OCI-LY7 (cell line): ENCODE data around the gene ROM1.

Source experiments
- EZH2phosphoT487 ChIP-seq: fragments of 200-600 bp; sonication (generic); IDR thresholded peaks from 2 replicates; pipeline ENCODE4 v1.6.1; 2018; ENCODE audit warnings: low read depth, borderline replicate concordance, mild to moderate bottlenecking, mixed run types, antibody characterized with exemption, low read length, moderate library complexity, mixed read lengths
- TF ChIP-seq, protein P1 (sequence below): fragments of 200-600 bp; sonication (generic); conservative IDR thresholded peaks from 2 replicates; pipeline ENCODE4 v1.5.1; 2014; ENCODE audit warnings: mild to moderate bottlenecking, antibody characterized with exemption, low read length, moderate library complexity, mixed read lengths

DNA sequence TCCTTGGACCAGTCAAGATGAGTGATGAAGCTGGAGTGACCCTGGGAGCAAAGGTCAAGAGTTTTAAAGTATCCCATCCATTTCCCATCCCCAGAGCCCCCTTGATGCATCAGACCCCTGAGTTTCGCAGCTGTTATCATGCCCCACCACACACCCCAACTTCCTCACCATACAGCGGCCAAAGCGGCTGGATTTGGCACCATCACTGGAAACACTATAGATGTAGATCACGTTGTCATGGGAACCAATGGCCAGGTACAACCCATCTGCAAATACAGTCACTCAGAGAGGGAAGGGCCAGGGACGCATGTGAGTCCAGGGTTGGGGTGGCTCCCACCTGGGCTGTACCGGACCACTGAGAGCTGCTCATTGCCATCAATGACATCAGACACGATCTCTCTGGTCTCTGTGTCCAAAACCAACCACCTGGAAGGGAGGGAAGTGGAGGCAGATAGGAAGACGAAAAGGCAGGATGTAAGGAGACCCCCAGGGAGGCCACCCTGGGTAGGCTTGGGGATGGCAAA, 9.2 kb upstream of the ROM1 start:
- TF ChIP-seq, protein P1, sequence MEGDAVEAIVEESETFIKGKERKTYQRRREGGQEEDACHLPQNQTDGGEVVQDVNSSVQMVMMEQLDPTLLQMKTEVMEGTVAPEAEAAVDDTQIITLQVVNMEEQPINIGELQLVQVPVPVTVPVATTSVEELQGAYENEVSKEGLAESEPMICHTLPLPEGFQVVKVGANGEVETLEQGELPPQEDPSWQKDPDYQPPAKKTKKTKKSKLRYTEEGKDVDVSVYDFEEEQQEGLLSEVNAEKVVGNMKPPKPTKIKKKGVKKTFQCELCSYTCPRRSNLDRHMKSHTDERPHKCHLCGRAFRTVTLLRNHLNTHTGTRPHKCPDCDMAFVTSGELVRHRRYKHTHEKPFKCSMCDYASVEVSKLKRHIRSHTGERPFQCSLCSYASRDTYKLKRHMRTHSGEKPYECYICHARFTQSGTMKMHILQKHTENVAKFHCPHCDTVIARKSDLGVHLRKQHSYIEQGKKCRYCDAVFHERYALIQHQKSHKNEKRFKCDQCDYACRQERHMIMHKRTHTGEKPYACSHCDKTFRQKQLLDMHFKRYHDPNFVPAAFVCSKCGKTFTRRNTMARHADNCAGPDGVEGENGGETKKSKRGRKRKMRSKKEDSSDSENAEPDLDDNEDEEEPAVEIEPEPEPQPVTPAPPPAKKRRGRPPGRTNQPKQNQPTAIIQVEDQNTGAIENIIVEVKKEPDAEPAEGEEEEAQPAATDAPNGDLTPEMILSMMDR, result no peak
- no peak for TF ChIP-seq EZH2phosphoT487
